ENCODE measurements around the gene ZNF423. TPM values are rescaled to one million over a fixed set of nuclear protein-coding genes. Genes with fewer than 3 reads are reported as not detected.

The ZNF423 gene
- total RNA-seq, 1 experiment from 2014 or later: 11.1 TPM

DNA sequence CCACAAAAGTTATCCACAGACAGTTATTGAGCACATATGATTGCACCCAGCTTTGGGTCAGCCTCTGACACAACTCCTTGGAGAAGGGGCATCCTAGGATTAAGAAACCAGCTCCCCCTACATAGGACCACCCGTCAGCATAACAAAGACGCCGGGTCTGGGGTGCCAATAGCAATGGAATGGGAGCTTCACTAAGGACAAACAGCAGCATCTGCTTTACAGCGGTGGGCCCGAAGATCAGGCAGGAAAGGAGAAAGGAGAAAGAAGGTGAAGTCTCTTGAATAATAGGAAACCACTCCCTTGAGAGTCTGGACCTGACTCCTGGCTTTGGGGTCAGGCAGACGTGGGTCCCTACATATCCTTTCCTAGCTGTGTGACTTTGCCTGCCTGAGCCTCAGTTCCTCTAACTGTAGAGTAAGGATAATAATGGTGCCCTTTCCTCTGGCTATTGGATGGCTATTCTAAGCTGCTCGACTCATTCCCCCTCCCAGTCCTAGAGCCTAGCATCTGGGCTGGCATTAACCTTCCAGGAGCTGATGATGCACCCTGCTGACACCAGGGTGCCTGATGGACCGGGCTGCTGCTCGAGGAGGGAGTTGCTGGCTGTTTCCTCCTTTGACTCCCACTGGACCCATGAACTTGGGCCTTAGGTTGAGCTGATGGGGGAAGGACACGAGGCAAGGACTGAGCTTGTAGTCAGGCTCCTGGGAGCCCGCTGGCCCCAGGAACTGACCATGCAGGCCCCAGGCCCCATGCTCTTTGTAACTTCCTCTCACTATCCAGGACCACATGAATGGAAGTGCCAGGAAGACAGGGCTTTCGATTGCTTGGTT is 388.2 kb downstream of the ZNF423 start:
- CTCF ChIA-PET: no interaction called here
- Histone ChIP-seq H3K9me3 (ENCODE audit: low read depth, low read length, poor library complexity, severe bottlenecking) (no peaks in the 10 kb centered on the region), H3K27ac (ENCODE audit: low read depth, low read length, poor library complexity, severe bottlenecking) (no peak overlapping the region), H3K27me3 (replicated peaks; ENCODE audit: insufficient read depth, low read depth, low read length, poor library complexity) (no peaks in the 10 kb centered on the region), H3K4me1 (ENCODE audit: insufficient read depth, low read length, poor library complexity, severe bottlenecking) (no peaks in the 10 kb centered on the region), H3K36me3 (ENCODE audit: insufficient read depth, low read length, poor library complexity, severe bottlenecking) (no peaks in the 10 kb centered on the region), H3K4me3 (ENCODE audit: low read depth, low read length, poor library complexity, severe bottlenecking) (no peak overlapping the region)
- no peak for TF ChIP-seq EZH2 (IDR thresholded peaks at IDR 0.05; ENCODE audit: borderline replicate concordance, low read depth, low read length, poor library complexity, severe bottlenecking)
- no peak for TF ChIP-seq CTCF (conservative IDR thresholded peaks at IDR 0.05; ENCODE audit: low read depth, low read length)
- POLR2A ChIA-PET (ENCODE audit: low non-redundant PET): no interaction called here
- no TSS peak for BruUV-seq (replicated peaks)
- intact Hi-C loops (cut with micrococcal nuclease; ENCODE audit: unreplicated experiment): no loop called here
- DNase-seq (ENCODE audit: low spot score): no peak

- intact Hi-C loops (cut with micrococcal nuclease; ENCODE audit: unreplicated experiment): no loop called here
- ChIA-PET CTCF (no interaction called here), POLR2A (ENCODE audit: low non-redundant PET) (no interaction called here)
- BruUV-seq (replicated peaks): no TSS peak
- Histone ChIP-seq H3K36me3 (ENCODE audit: insufficient read depth, low read length, poor library complexity, severe bottlenecking) (no peaks in the 10 kb centered on the region), H3K4me1 (ENCODE audit: insufficient read depth, low read length, poor library complexity, severe bottlenecking) (no peaks in the 10 kb centered on the region), H3K4me3 (ENCODE audit: low read depth, low read length, poor library complexity, severe bottlenecking) (no peak overlapping the region), H3K27me3 (replicated peaks; ENCODE audit: insufficient read depth, low read depth, low read length, poor library complexity) (no peaks in the 10 kb centered on the region), H3K27ac (ENCODE audit: low read depth, low read length, poor library complexity, severe bottlenecking) (no peak overlapping the region), H3K9me3 (ENCODE audit: low read depth, low read length, poor library complexity, severe bottlenecking) (no peaks in the 10 kb centered on the region)
- DNase-seq (ENCODE audit: low spot score): no peak
- TF ChIP-seq CTCF (conservative IDR thresholded peaks at IDR 0.05; ENCODE audit: low read depth, low read length) (no peak), EZH2 (IDR thresholded peaks at IDR 0.05; ENCODE audit: borderline replicate concordance, low read depth, low read length, poor library complexity, severe bottlenecking) (no peak)
Measured at GRCh38 chr16:49466881-49467280, 389.0 kb downstream of the ZNF423 start.

DNA sequence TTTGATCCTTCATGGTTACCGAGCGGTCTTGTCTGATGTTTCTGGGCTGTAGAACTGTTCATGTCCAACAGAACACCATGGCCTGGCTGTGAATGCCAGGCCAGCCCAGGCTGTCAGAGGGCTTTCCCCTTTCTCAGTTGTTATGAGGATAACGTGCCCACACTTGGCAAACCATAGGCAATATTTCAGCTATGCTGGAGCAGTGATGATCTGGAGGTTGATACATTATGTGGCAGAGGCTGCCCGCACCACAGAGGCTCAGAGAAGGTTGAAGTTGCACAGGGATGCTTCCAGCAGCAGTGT is 389.4 kb downstream of the ZNF423 start:
- H3K4me1 ChIP-seq (ENCODE audit: insufficient read depth, low read length, poor library complexity, severe bottlenecking): no peaks in the 10 kb centered on the region
- H3K27ac ChIP-seq (ENCODE audit: low read depth, low read length, poor library complexity, severe bottlenecking): no peak overlapping the region
- H3K36me3 ChIP-seq (ENCODE audit: insufficient read depth, low read length, poor library complexity, severe bottlenecking): no peaks in the 10 kb centered on the region
- H3K9me3 ChIP-seq (ENCODE audit: low read depth, low read length, poor library complexity, severe bottlenecking): no peaks in the 10 kb centered on the region
- DNase-seq (ENCODE audit: low spot score): no peak
- intact Hi-C loops (cut with micrococcal nuclease; ENCODE audit: unreplicated experiment): no loop called here
- no peaks in the 10 kb centered on the region for H3K27me3 ChIP-seq (replicated peaks; ENCODE audit: insufficient read depth, low read depth, low read length, poor library complexity)
- CTCF ChIA-PET: no interaction called here
- no peak overlapping the region for H3K4me3 ChIP-seq (ENCODE audit: low read depth, low read length, poor library complexity, severe bottlenecking)
- TF ChIP-seq EZH2 (IDR thresholded peaks at IDR 0.05; ENCODE audit: borderline replicate concordance, low read depth, low read length, poor library complexity, severe bottlenecking) (no peak), CTCF (conservative IDR thresholded peaks at IDR 0.05; ENCODE audit: low read depth, low read length) (no peak)
- POLR2A ChIA-PET (ENCODE audit: low non-redundant PET): no interaction called here
- BruUV-seq (replicated peaks): no TSS peak
